Tibial artery (tissue), 4 donors: Measurements from ENCODE around the gene CFI.

Source experiments
- DNase-seq, 2 donors: peaks; one replicate each; pipeline ENCODE4 v3.0.0-alpha.2; 2019
- H3K27ac ChIP-seq, 2 donors: fragments of 200-600 bp; sonication (generic) in 1 of 2; 1 replicate in 1 of 2; 2 replicates in 1 of 2; pipeline ENCODE4 v1.5.1; 2018 to 2019; ENCODE audit warnings: mild to moderate bottlenecking in 1 of 2
- H3K27me3 ChIP-seq, 2 donors: fragments of 200-600 bp; sonication (generic) in 1 of 2; one replicate each; pipeline versions ENCODE4 v1.5.1 to v1.6.0; 2016 to 2019
- H3K36me3 ChIP-seq, 3 donors: fragments of 200-600 bp; sonication (generic) in 2 of 3; one replicate each; pipeline ENCODE4 v1.5.1; 2016 to 2019; ENCODE audit warnings: mild to moderate bottlenecking in 2 of 3
- H3K4me1 ChIP-seq, 4 donors: fragments of 200-600 bp; sonication (generic) in 2 of 4; 1 replicate in 3 of 4; 2 replicates in 1 of 4; pipeline ENCODE4 v1.5.1; 2016 to 2019
- H3K4me3 ChIP-seq, 2 donors: fragments of 200-600 bp; sonication (generic) in 1 of 2; 1 replicate in 1 of 2; 2 replicates in 1 of 2; pipeline ENCODE4 v1.5.1; 2018 to 2019; ENCODE audit warnings: mild to moderate bottlenecking in 2 of 2
- H3K9me3 ChIP-seq, 3 donors: fragments of 200-600 bp; sonication (generic) in 1 of 3; one replicate each; pipeline ENCODE4 v1.5.1; 2016 to 2019
- CTCF ChIP-seq, 2 experiments: fragments of 200-600 bp in 1 of 2; fragments of 450-650 bp in 1 of 2; IDR thresholded peaks; one replicate each; pipeline ENCODE4 v1.5.1; 2017 to 2019; ENCODE audit warnings: antibody characterized with exemption in 2 of 2, mild to moderate bottlenecking in 1 of 2, moderate library complexity in 1 of 2
- intact Hi-C: fragments of 100-400 bp; cut with DNase I; formaldehyde crosslinking; loops from one replicate; pipeline ENCODE4 v1.15.0; 2023; ENCODE audit warnings: low total_unique reads

CFI gene

DNA sequence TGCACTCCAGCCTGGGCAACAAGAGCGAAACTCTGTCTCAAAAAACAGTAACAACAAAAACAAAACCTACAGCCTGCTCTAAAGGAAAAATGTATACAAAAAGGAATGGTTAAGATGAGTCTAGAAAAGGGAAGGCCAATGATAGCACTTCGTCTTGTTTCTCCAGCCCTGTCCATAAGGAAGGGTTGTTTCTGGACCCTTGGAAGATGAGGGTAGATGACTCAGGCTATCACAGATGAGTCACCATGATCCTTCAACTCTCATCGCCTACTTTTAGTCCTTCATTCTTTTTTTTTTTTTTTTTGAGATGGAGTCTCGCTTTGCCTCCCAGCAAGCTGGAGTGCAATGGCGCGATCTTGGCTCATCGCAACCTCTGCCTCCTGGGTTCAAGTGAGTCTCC, 80.8 kb downstream of the CFI start:
- H3K27me3 ChIP-seq, result no peaks in the 10 kb centered on the region
- no peak overlapping the region for H3K27ac ChIP-seq
- TF ChIP-seq CTCF (IDR thresholded peaks at IDR 0.05), result no peak
- no peak overlapping the region for H3K4me3 ChIP-seq
- intact Hi-C loops, result no loop called here
- no peaks in the 10 kb centered on the region for H3K9me3 ChIP-seq
- DNase-seq, result no peak
- peaks cover 2 to 15% (median 11%) of the 10 kb centered on the region in 3 donors for H3K36me3 ChIP-seq
- no peaks in the 10 kb centered on the region for H3K4me1 ChIP-seq

- intact Hi-C loops, result no loop called here
- Histone ChIP-seq H3K4me3 (no peak overlapping the region), H3K4me1 (no peaks in the 10 kb centered on the region), H3K9me3 (no peaks in the 10 kb centered on the region), H3K27ac (no peak overlapping the region), H3K27me3 (no peaks in the 10 kb centered on the region), H3K36me3 (peaks cover 4 to 24% (median 15%) of the 10 kb centered on the region in 3 donors)
- no peak for TF ChIP-seq CTCF (IDR thresholded peaks at IDR 0.05)
- no peak for DNase-seq
These were observed 82.2 kb downstream of the CFI start for GRCh38 chr4:109719604-109720003.

- no peaks in the 10 kb centered on the region for H3K9me3 ChIP-seq
- intact Hi-C loops, result no loop called here
- no peaks in the 10 kb centered on the region for H3K27me3 ChIP-seq
- no peak for TF ChIP-seq CTCF (IDR thresholded peaks at IDR 0.05)
- H3K36me3 ChIP-seq, result peaks cover 6 to 33% (median 20%) of the 10 kb centered on the region in 3 donors
- H3K27ac ChIP-seq, result no peak overlapping the region
- no peak overlapping the region for H3K4me3 ChIP-seq
- no peaks in the 10 kb centered on the region for H3K4me1 ChIP-seq
- no peak for DNase-seq
These were observed 83.0 kb downstream of the CFI start for GRCh38 chr4:109718759-109719158.

DNA sequence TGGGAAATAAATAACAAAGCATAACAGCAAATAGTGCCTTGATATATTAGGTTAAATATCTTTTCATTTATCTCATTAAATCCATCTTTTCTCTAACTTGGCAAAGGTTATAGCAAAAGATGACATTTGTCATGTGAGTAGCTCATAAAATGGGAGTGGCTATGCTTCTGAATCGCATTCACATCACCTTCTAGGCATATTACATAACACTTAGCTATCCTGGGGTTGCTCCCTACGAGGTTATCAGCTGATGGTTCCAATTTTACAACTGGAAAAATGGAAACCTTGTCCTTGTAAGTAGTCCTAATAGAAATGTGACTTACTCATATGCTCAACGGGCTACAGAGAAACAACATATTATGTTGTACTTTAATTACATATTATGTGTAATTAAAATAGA, 88.3 kb downstream of the CFI start:
- no peak for DNase-seq
- H3K36me3 ChIP-seq, result peaks cover 18 to 57% (median 26%) of the 10 kb centered on the region in 3 donors
- TF ChIP-seq CTCF (IDR thresholded peaks at IDR 0.05), result no peak

DNA sequence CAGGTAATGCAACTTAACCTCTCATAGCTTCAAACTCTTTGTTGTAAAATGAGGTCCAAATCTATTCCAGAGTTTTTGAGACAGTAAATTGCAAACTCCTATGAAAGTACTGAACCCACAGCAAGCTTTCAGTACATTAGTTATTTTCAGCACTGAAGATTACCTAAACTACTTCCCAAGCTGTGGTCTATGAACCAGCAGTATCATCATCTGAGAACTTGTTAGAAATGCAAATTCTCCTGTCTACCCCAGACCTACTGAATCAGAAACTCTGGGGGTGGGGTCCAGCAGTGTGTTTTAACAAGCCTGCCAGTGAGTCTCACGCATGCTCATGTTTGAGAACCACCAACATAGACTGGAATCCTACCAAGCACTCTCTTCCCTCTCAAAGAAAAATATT, 92.8 kb downstream of the CFI start:
- H3K4me3 ChIP-seq, result no peak overlapping the region
- intact Hi-C loops, result no loop called here
- peaks cover 8 to 27% (median 14%) of the 10 kb centered on the region in 3 donors for H3K36me3 ChIP-seq
- no peaks in the 10 kb centered on the region for H3K9me3 ChIP-seq
- no peak for TF ChIP-seq CTCF (IDR thresholded peaks at IDR 0.05)
- DNase-seq, result no peak
- H3K4me1 ChIP-seq, result no peaks in the 10 kb centered on the region
- no peaks in the 10 kb centered on the region for H3K27me3 ChIP-seq
- H3K27ac ChIP-seq, result no peak overlapping the region

More for the DNA sequence above, 88.3 kb downstream of the CFI start:
- no peak overlapping the region for H3K4me3 ChIP-seq
- intact Hi-C loops, result no loop called here
- no peaks in the 10 kb centered on the region for H3K4me1 ChIP-seq
- H3K27me3 ChIP-seq, result no peaks in the 10 kb centered on the region
- no peaks in the 10 kb centered on the region for H3K9me3 ChIP-seq
- H3K27ac ChIP-seq, result no peak overlapping the region

GRCh38 chr4:109708435-109708834, 93.4 kb downstream of the CFI start:
- no peak for TF ChIP-seq CTCF (IDR thresholded peaks at IDR 0.05)
- Histone ChIP-seq H3K36me3 (peaks cover 2 to 22% (median 9%) of the 10 kb centered on the region in 3 donors), H3K27ac (no peak overlapping the region), H3K4me1 (no peaks in the 10 kb centered on the region), H3K27me3 (no peaks in the 10 kb centered on the region), H3K4me3 (no peak overlapping the region), H3K9me3 (no peaks in the 10 kb centered on the region)
- no peak for DNase-seq
- intact Hi-C loops, result no loop called here
